Suprapubic skin (tissue), 4 donors: ENCODE measurements around the gene BAIAP2L1. TPM values are rescaled to one million over a fixed set of nuclear protein-coding genes. Genes with fewer than 3 reads are reported as not detected.
A peak's percentile ranks its signal among the peaks of the same experiment; 100 is the strongest.

Source experiments
- DNase-seq, 2 donors: peaks; one replicate each; pipeline ENCODE4 v3.0.0-alpha.2; 2019; ENCODE audit warnings: low spot score in 2 of 2
- H3K27ac ChIP-seq: fragments of 200-600 bp; sonication (generic); one replicate; pipeline ENCODE4 v1.5.1; 2019
- H3K27me3 ChIP-seq: fragments of 200-600 bp; sonication (generic); one replicate; pipeline ENCODE4 v1.5.1; 2019
- H3K36me3 ChIP-seq: fragments of 200-600 bp; sonication (generic); one replicate; pipeline ENCODE4 v1.5.1; 2019
- H3K4me1 ChIP-seq: fragments of 200-600 bp; sonication (generic); one replicate; pipeline ENCODE4 v1.5.1; 2019
- H3K4me3 ChIP-seq: fragments of 200-600 bp; sonication (generic); one replicate; pipeline ENCODE4 v1.5.1; 2019; ENCODE audit warnings: mild to moderate bottlenecking
- H3K9me3 ChIP-seq: fragments of 200-600 bp; sonication (generic); one replicate; pipeline ENCODE4 v1.5.1; 2019
- EP300 ChIP-seq: sonication (generic); formaldehyde crosslinking; IDR thresholded peaks from one replicate; pipeline ENCODE4 v1.6.1; 2017; ENCODE audit warnings: antibody characterized with exemption
- POLR2A ChIP-seq, 2 donors: fragments of 450-650 bp; IDR thresholded peaks; one replicate each; pipeline ENCODE4 v1.6.1; 2017; ENCODE audit warnings: antibody characterized with exemption in 2 of 2, mild to moderate bottlenecking in 2 of 2, moderate library complexity in 2 of 2
- POLR2AphosphoS5 ChIP-seq, 3 donors: sonication (generic); formaldehyde crosslinking; IDR thresholded peaks; one replicate each; pipeline ENCODE4 v1.6.1; 2017; ENCODE audit warnings: antibody characterized with exemption in 3 of 3
- WGBS: methylation state at CpG from one replicate; pipeline ENCODE4 v1.1.5; 2018; 5-methylcytosine and 5-hydroxymethylcytosine counted together
- total RNA-seq, 4 donors: library from RNA; depleted of rRNA; stranded (reverse); fragments of >200 nt; gene quantifications; one replicate each; pipeline ENCODE4 v1.1.0, GENCODE V29; 2016
- TF ChIP-seq, protein P1 (sequence below), 2 donors: fragments of 200-600 bp in 1 of 2; fragments of 450-650 bp in 1 of 2; sonication (generic) in 1 of 2; IDR thresholded peaks; one replicate each; pipeline ENCODE4 v1.5.1; 2016 to 2019; ENCODE audit warnings: antibody characterized with exemption in 2 of 2, mild to moderate bottlenecking in 1 of 2, moderate library complexity in 1 of 2

Gene BAIAP2L1
- total RNA-seq, 4 donors from 2014 or later: 24.3 to 28.2 (median 26.9) TPM

DNA sequence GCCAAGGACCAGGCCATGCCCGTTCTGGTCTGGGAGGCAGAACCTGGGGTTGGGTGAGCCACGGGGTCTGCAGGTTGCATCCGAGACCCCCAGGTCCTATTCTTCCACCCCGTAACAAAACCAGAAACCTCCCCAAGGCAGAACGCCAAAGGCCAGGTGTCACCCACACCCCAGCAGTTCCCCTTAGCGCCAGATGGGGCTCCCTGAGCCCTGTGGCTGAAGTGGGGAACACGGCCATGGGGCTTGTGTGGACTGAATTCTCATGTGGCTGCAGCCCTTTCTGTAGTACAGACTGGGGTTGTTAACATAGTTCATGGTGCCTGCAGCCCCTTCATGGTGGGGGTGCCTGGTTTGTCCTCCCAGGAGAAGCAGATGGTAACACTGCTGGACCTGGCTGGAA, 109.2 kb downstream of the BAIAP2L1 start:
- TF ChIP-seq POLR2A (IDR thresholded peaks at IDR 0.05): no peak
- TF ChIP-seq, protein P1, sequence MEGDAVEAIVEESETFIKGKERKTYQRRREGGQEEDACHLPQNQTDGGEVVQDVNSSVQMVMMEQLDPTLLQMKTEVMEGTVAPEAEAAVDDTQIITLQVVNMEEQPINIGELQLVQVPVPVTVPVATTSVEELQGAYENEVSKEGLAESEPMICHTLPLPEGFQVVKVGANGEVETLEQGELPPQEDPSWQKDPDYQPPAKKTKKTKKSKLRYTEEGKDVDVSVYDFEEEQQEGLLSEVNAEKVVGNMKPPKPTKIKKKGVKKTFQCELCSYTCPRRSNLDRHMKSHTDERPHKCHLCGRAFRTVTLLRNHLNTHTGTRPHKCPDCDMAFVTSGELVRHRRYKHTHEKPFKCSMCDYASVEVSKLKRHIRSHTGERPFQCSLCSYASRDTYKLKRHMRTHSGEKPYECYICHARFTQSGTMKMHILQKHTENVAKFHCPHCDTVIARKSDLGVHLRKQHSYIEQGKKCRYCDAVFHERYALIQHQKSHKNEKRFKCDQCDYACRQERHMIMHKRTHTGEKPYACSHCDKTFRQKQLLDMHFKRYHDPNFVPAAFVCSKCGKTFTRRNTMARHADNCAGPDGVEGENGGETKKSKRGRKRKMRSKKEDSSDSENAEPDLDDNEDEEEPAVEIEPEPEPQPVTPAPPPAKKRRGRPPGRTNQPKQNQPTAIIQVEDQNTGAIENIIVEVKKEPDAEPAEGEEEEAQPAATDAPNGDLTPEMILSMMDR (IDR thresholded peaks at IDR 0.05): no peak
- TF ChIP-seq EP300: no peak
- TF ChIP-seq POLR2AphosphoS5 (IDR thresholded peaks at IDR 0.05): no peak
- H3K4me3 ChIP-seq: no peak overlapping the region
- H3K27ac ChIP-seq: no peak overlapping the region
- no peaks in the 10 kb centered on the region for H3K9me3 ChIP-seq
- peaks cover 38% of the 10 kb centered on the region for H3K36me3 ChIP-seq
- peaks cover 50% of the 10 kb centered on the region for H3K4me1 ChIP-seq
- no peak for DNase-seq
- 78% methylated on average over 7 of the region's 7 CpGs for WGBS
- H3K27me3 ChIP-seq: no peaks in the 10 kb centered on the region

DNA sequence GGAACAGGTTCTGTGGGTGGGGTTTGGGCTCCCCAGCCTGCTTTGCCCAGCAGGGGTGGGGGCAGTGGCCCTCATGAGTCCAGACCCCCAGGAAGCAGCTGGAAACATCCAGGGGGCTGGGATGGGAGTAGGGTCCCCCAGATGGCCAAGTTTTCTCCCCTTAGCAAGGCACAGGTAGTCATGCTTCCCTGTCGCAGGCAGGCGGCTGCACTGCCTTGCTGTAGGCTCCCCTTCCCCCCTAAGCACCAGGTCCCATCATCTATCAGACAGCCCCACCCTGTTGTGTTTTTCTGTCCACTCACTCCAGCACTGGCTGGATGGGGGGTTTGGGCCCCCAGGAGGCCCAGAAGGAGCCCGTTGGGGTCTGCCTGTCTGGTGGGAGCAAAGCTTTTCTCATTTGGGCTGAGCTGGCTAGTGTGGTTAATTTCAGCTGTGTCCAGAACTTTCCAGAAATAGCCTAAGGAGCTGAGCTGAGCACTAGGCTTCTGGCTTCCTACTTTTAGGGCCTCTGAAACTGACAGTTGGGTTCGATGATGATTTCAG, 111.5 kb downstream of the BAIAP2L1 start:
- peaks cover 55% of the 10 kb centered on the region for H3K4me1 ChIP-seq
- TF ChIP-seq POLR2AphosphoS5 (IDR thresholded peaks at IDR 0.05): no peak
- no peak for TF ChIP-seq POLR2A (IDR thresholded peaks at IDR 0.05)
- no peak for TF ChIP-seq EP300
- no peaks in the 10 kb centered on the region for H3K9me3 ChIP-seq
- H3K36me3 ChIP-seq: peaks cover 38% of the 10 kb centered on the region
- WGBS: 78% methylated on average over 4 of the region's 4 CpGs
- H3K27me3 ChIP-seq: no peaks in the 10 kb centered on the region
- no peak for DNase-seq
- no peak overlapping the region for H3K27ac ChIP-seq
- no peak overlapping the region for H3K4me3 ChIP-seq

DNA sequence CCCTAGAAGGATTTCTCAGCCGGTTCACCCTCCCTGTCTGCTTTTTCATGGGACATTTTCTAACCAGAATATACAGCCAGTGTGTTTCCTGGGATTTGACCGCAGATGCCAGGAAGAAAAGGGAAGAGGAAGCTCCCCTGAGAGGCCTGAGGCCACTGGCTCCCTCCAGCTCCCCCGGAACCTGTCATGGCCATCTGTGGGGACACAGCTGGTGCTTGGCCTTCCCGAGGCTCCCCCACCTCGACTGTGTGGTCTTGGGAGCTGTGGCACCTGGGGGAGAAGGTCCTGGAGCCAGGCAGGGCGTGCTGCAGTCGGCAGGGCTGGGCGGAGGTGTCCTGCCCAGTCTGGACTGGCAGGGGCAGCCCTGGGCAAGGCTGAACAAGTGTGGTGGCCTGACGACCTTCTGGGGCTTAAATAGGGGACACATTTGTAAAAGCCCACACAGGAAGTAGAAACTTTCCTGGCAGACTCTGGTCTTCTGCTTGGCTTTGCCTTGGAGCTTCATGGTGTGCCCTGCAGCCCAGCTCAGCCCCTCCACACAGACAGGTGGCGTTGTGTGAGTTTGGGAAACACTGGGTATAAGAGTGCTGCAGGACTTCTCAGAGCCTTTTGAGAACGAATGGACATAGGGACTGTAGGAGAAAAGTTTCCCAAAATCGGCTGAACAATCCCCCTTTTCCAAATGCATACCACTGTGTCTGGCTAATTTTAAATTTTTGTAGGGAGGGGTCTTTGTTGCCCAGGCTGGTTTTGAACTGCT, 112.6 kb downstream of the BAIAP2L1 start:
- WGBS: 55% methylated on average over 5 of the region's 12 CpGs

DNA sequence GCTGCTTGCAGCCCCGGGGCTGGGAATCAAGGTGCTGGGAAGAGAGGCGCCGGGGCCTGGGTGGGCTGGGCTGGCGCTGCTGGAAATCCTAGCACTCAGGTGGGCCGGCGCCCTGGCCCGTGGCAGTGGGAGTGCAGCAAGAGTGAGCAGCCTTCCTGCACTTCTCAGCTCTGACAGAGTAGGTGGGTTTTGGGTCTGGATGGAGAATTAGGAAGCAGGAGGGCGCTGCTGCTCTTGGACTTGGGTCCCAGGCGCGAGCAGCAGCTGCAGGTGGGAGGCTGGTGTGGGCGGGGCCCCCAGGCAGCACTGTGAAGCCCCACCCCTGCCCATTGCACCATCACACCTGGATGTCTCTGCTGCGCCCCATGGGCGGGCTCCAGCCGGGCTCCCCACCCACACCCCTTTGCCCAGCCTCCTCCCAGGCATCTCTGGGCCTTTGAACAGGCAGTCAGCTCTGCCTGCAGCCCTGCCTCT, 113.4 kb downstream of the BAIAP2L1 start:
- no peak for TF ChIP-seq POLR2AphosphoS5 (IDR thresholded peaks at IDR 0.05)
- TF ChIP-seq EP300: no peak
- TF ChIP-seq, protein P1 (IDR thresholded peaks at IDR 0.05): no peak
- no peak for TF ChIP-seq POLR2A (IDR thresholded peaks at IDR 0.05)
- DNase-seq: no peak
- Histone ChIP-seq H3K27me3 (no peaks in the 10 kb centered on the region), H3K27ac (peak overlapping the region; percentile 99), H3K36me3 (peaks cover 22% of the 10 kb centered on the region), H3K9me3 (no peaks in the 10 kb centered on the region), H3K4me1 (peaks cover 72% of the 10 kb centered on the region), H3K4me3 (peak overlapping the region; percentile 97)
- WGBS: 52% methylated on average over 5 of the region's 14 CpGs

More for the DNA sequence above, 112.6 kb downstream of the BAIAP2L1 start:
- TF ChIP-seq, protein P1 (IDR thresholded peaks at IDR 0.05): no peak
- TF ChIP-seq POLR2A (IDR thresholded peaks at IDR 0.05) (no peak), POLR2AphosphoS5 (IDR thresholded peaks at IDR 0.05) (no peak), EP300 (no peak)
- DNase-seq: no peak
- H3K9me3 ChIP-seq: no peaks in the 10 kb centered on the region
- H3K27ac ChIP-seq: peak overlapping the region; percentile 99
- peak overlapping the region; percentile 97 for H3K4me3 ChIP-seq
- no peaks in the 10 kb centered on the region for H3K27me3 ChIP-seq
- peaks cover 30% of the 10 kb centered on the region for H3K36me3 ChIP-seq
- peaks cover 65% of the 10 kb centered on the region for H3K4me1 ChIP-seq

DNA sequence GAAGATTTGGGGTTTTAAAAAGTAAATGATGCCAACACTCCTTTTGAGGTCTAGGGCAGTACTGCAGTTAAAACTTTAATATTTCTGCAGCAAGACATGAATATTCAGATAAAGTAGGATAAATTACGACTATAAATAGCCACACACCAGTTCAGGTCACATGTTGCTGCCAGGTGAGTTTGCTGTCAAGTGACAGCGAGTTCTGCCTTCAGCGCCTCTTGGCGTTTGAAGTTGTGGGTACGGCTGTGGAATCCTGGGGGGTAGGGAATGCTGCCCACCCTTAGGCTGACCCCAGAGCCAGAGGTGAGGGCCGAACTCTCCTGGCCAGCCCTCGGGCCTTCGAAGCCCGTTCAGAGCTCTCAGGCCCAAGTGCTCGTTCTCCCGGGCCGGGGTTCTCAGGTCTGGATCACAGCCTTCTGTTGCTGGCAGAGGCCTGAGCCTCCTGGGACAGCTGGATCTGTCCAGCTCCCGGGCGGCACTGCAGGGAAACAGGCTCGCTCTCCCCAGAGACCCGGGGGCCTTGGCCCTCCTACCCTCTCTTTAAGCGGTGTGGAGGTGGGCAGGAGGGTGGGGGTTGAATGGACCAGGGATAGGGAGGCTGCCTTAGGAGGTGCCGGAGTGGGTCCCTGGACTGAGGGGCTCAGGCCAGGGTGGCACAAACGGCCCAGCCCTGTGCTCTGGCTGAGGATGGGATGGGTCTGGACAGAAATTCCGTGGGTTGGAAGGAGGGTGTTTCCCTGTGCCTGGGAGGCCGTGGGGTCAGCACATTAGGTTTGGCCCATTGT, 114.0 kb downstream of the BAIAP2L1 start:
- no peaks in the 10 kb centered on the region for H3K27me3 ChIP-seq
- no peaks in the 10 kb centered on the region for H3K9me3 ChIP-seq
- H3K36me3 ChIP-seq: peaks cover 16% of the 10 kb centered on the region
- peak overlapping the region; percentile 99 for H3K27ac ChIP-seq
- H3K4me1 ChIP-seq: peaks cover 77% of the 10 kb centered on the region
- no peak for DNase-seq
- TF ChIP-seq EP300 (no peak), POLR2AphosphoS5 (IDR thresholded peaks at IDR 0.05) (no peak), POLR2A (IDR thresholded peaks at IDR 0.05) (no peak)
- TF ChIP-seq, protein P1 (IDR thresholded peaks at IDR 0.05): no peak
- H3K4me3 ChIP-seq: peak overlapping the region; percentile 97
- WGBS: 44% methylated on average over 7 of the region's 21 CpGs
